ENCODE results near the gene CRYL1.

- TF ChIP-seq CTCF (IDR thresholded peaks at IDR 0.05) = no peak
- TF ChIP-seq CHD2 (IDR thresholded peaks at IDR 0.05; ENCODE audit: low read length, partially characterized antibody) = no peak
- TF ChIP-seq FOXJ3 (CRISPR knock-in tag; IDR thresholded peaks at IDR 0.05) = no peak
- TF ChIP-seq RXRA (IDR thresholded peaks at IDR 0.05; ENCODE audit: borderline replicate concordance, low read depth) = no peak
Observed at GRCh38 chr13:20436505-20436904, 89.2 kb downstream of the CRYL1 start.

Measured in SK-N-SH (cell line).